OCI-LY7 (cell line): ENCODE results near the gene GNAT3.

Source experiments
- EZH2phosphoT487 ChIP-seq: fragments of 200-600 bp; sonication (generic); IDR thresholded peaks from 2 replicates; pipeline ENCODE4 v1.6.1; 2018; ENCODE audit warnings: low read depth, borderline replicate concordance, mild to moderate bottlenecking, mixed run types, antibody characterized with exemption, low read length, moderate library complexity, mixed read lengths
- TF ChIP-seq, protein P1 (sequence below): fragments of 200-600 bp; sonication (generic); conservative IDR thresholded peaks from 2 replicates; pipeline ENCODE4 v1.5.1; 2014; ENCODE audit warnings: mild to moderate bottlenecking, antibody characterized with exemption, low read length, moderate library complexity, mixed read lengths

DNA sequence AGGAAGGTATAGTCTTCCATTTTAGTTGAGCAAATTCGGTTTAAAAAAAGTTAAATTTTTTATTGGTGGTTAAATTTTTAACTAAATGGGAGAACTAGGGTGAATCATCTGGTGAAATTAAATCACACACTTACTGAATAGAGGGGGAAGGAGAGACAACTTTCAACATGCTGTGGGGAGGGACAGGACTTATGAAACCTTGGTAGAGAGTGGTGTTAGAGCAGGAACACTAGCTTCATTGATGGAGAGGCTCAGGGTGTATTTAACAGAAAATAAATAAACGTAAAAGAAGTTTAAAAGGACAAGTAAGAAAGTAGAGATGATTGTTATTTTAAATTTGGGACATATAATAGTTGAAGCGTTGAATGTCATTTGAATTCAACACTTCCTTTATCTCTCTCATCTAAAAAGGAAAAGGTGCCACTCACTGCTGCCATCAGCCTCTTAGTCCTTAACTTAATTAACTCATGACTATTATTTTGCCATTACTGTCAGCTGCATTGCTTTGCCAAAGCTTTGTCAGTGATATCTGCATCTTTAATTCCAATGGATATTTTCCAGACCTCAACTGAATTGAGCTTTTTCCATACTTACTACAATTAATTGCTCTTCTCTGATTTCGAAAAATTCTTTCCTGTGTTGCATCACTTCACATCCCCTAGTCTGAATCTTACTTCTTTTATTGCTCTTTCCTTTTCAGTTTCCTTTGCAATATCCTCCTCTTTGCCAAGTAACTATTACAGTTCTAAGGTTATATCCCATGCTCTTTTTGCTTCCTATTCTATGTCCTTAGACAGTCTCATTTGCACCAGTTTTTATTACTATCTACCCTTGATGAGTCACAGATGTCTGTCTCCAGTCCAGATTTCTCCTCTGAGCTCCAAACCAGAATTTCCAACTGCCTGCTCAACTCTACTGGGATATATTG is 71.7 kb downstream of the GNAT3 start:
- no peak for TF ChIP-seq EZH2phosphoT487
- TF ChIP-seq, protein P1, sequence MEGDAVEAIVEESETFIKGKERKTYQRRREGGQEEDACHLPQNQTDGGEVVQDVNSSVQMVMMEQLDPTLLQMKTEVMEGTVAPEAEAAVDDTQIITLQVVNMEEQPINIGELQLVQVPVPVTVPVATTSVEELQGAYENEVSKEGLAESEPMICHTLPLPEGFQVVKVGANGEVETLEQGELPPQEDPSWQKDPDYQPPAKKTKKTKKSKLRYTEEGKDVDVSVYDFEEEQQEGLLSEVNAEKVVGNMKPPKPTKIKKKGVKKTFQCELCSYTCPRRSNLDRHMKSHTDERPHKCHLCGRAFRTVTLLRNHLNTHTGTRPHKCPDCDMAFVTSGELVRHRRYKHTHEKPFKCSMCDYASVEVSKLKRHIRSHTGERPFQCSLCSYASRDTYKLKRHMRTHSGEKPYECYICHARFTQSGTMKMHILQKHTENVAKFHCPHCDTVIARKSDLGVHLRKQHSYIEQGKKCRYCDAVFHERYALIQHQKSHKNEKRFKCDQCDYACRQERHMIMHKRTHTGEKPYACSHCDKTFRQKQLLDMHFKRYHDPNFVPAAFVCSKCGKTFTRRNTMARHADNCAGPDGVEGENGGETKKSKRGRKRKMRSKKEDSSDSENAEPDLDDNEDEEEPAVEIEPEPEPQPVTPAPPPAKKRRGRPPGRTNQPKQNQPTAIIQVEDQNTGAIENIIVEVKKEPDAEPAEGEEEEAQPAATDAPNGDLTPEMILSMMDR, result no peak
